Kidney glomerular epithelial cell (primary cell): ENCODE results near the gene GAPVD1.
"Not testable (repeated sequence)": the region's sequence is repeated elsewhere in the genome, so short reads cannot be mapped to it uniquely, and the experiment has no call there.

Experiments
- DNase-seq: peaks from one replicate; lab custom pipeline; 2025; lab: John Stamatoyannopoulos, UW

GAPVD1 gene

DNA sequence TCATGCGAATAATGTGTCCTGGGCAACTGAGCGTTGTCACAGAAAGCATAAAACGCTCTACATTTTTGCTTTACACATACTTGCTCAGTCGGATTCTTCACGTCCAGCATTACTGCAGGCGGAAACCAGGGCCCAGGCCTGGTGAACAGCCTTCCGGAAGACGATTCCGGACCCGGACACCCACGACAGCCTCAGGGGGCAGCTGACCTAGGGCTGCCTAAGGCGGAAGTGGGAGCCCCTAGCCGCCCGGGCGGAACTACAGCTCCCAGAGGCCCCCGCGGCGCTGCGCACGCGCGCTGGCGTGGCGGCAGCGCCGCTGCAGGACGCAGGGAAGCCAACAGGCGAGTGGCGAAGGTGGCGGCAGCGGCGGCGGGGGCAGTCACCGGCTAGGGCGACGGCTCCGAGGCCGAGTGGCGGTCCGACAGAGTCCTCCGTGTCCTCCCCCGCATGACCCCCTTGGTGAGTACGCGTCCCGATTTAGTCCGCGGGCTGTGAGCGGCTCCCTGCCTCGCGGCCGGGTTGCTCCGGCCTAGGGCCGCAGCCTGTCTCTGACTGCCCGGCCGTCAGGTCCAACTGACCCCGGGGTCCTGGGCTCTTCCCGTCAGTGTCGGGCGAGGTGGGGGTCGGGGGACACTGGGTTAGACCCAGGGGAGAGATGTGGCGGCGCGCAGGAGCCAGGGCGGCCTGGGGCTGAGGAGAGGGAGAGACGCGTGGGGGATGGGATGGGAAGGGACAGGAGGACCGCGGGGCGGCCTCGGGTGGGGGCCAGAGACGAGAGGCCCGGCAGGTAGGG, at the start of gene GAPVD1:
GAPVD1 (plus strand) TSS at position 326 of the 793 bp plus-strand sequence. CDS start 37,096 bp downstream, outside the sequence.
- peak; percentile 86 for DNase-seq

DNA sequence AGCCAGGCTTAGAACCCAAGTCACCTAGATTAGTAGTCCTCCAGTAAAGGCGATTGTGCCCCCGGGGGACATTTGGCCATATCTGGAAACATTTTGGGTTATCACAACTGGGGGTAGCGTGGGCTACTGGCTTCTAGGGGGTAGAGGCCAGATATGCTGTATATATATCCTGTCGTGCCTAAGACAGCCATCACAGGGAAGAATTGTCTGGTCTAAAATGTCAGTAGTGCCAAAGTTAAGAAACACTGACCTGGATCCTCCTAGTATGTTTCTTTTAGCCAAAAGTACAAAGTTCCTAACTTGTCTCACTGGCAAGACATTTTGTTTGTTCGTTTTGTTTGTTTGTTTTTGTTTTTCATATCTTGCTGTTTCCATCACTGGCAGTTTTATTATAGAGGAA, 47.4 kb upstream of the GAPVD1 start:
- DNase-seq = no peak

DNA sequence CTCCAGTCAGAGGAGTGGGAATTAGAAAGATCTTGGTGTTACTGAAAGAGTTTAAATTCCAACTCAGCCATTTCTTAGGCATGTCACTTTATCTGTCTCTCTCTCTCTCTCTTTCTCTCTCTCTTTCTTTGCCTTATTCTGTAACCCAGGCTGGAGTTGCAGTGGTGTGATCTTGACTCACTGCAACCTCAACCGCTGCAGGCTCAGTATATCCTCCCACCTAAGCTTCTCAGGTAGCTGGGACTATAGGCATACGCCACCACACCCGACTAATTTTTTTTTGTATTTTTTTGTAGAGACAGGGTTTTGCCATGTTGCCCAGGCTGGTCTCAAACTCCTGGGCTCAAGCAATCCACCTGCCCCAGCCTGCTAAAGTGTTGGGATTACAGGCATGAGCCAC, 43.0 kb upstream of the GAPVD1 start:
- no peak for DNase-seq

DNA sequence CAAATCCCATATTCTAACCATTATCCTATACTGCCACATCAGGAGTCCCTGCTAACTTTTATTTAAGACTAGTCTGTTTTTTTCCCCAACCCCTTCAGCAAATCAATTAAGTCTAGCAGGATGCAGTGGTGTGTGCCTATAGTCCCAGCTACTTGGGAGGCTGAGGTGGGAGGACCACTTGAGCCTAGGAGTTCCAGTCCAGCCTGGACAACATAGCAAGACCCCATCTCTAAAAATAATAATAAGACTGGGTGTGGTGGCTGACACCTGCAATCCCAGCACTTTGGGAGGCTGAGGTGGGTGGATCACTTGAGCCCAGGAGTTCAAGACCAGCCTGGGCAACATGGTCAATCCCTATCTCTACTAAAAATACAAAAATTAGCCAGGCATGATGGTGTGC, 36.8 kb upstream of the GAPVD1 start:
- not testable (repeated sequence) for DNase-seq

DNA sequence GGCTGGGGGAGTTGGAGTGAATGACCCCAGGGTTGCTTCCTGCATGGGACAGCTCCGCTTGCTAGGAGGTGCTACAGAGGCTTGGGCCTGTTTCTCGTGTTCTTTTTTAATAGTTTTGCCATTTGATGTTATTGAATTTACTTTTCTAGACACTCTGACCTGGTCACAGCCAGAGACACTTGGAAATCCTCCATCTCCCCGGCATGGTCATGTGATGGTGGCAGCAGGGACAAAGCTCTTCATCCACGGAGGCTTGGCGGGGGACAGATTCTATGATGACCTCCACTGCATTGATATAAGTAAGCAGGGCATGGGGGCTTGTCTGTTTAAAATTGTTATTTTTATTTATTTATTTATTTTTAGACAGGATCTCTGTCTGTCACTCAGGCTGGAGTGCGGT, 33.9 kb upstream of the GAPVD1 start:
- DNase-seq = no peak

- DNase-seq = peak; percentile 99
Measured at GRCh38 chr9:125233678-125234077, 27.9 kb upstream of the GAPVD1 start.

GRCh38 chr9:125234099-125234498, 27.5 kb upstream of the GAPVD1 start:
- not testable (repeated sequence) for DNase-seq

DNA sequence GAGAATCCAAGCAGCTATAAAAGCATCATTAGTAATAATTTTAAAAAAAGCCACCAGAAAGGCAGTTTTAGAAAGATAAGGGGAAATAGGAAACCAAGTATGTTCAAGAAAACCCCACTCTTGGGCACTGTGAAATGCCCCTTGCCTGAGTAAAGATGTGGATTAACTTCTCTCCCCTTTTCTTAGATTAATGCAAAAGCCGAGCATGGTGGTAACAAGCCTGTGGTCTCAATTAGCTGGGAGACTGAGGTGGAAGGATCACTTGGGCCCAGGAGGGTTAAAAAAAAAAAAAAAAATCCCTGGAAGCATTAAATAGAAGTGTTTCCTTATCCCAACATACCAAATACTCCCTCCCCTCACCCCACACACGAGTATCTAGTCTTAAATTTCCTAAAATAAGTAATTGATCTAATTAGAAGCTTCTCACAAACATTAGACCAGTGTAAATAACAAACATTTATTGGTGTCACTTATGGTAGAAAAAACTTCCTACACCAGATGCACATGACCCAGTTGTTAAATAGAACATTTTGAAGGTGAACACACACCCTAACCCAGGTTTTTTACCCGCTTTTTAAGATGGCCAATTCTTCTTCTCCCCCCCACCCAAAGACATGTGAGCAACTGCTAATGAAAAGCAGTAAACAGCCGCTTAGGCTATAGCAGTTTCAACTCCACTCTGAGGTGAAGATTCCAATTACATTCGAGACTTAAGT, 25.7 kb upstream of the GAPVD1 start:
- no peak for DNase-seq

DNA sequence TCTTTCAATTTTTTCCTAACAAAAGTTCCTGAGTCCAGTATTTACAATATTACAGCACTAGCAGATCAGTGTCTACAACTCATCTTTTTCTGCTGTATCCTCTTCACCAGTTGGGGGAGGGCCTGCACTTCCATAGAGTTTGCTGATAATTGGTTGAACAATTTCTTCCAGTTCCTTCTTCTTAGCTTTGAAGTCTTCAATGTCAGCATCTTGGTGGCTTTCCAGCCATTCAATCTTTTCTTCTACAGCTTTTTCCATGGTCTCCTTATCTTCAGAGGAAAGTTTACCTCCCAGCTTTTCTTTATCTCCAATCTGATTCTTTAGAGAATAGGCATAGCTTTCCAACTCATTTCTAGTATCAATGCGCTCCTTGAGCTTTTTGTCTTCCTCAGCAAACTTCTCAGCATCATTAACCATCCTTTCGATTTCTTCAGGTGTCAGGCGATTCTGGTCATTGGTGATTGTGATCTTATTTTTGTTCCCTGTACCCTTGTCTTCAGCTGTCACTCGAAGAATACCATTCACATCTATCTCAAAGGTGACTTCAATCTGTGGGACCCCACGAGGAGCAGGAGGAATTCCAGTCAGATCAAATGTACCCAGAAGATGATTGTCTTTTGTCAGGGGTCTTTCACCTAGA, 25.0 kb upstream of the GAPVD1 start:
- not testable (repeated sequence) for DNase-seq

GRCh38 chr9:125238127-125238914, 23.3 kb upstream of the GAPVD1 start:
- no peak for DNase-seq

- no peak for DNase-seq
Measured at GRCh38 chr9:125238915-125239446, 22.6 kb upstream of the GAPVD1 start.

DNA sequence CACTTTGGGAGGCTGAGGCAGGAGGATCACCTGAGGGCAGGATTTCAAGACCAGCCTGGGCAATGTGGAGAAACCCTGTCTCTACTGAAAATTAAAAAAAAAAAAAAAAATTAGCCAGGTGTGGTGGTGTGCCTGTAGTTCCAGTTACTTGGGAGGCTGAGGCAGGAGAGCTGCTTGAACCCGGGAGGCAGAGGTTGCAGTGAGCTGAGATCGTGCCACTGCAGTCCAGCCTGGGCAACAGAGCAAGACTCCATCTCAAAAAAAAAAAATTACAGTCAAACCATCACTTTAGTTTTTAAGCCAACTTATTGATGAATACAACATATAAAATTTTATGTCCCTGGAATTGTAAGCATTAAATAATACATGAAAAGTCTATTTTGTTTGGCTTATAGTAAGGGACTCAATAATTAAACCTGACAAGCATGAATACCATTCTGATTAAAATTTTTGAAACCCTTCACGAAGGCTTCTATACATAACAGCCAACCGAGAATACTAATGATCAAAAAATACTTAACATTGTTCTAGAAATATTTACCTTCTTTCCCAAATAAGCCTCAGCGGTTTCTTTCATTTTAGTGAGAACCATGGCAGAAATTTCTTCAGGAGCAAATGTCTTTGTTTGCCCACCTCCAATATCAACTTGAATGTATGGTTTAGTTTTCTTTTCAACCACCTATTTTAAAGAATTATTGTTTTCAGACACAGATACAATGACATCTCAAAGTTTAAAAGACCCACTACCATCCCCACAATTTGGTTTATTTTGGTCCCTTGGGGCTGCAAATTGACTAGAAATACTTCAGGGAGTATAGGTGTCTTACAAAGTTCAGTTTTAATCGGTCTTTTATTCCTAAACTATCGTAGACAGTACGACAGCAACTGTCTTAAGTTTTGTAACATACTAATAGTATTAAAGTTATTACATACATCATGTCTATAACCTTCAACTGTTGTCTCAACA, 21.7 kb upstream of the GAPVD1 start:
- DNase-seq = no peak

GRCh38 chr9:125240649-125240999, 21.0 kb upstream of the GAPVD1 start:
- no peak for DNase-seq

GRCh38 chr9:125241000-125241862, 20.4 kb upstream of the GAPVD1 start, which contains the start of gene HSPA5:
Gene HSPA5, minus strand, starts transcription at chr9:125241343. Its CDS starts 217 bp downstream, at chr9:125241126.
- peak; percentile 98 for DNase-seq

DNA sequence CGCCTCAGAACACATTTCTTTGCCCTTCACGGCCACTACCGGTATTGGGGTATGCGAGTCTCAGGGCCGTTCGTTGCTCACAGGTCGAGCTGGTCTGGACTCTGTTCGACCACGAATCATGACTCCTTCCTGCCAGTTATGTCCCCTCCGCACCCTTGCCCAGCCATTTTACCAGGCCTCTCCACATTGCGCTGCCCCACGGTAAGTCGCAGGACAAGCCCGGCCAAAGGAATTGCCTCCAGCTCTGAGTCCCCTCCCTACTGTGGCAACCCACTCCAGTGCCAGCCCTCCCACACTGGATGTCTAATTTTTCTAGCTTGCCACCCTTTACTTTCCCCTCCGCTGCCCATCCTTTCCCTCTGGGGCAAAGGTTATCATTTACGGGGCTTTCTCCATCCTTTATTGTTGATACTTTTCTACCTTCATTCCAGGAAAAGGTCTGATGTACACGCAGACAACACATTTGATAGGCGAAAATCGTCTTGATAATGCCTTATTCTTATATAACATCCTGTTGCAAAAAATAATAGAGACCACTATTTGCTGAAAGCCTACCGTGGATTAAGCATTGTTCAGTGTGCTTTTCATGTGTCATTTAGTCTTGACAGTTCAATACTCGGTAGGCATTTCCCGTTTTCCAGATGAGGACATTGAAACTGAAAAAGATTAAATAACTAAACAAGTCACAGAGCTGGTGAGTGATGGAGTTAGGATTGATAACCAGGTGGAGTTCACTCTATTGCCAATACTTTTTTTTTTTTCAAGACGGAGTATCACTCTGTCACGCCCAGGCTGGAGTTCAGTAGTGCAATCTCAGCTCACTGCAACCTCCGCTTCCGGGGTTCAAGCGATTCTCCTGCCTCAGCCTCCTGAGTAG, 19.5 kb upstream of the GAPVD1 start:
- DNase-seq = no peak

GRCh38 chr9:125243792-125244260, 17.8 kb upstream of the GAPVD1 start:
- no peak for DNase-seq

DNA sequence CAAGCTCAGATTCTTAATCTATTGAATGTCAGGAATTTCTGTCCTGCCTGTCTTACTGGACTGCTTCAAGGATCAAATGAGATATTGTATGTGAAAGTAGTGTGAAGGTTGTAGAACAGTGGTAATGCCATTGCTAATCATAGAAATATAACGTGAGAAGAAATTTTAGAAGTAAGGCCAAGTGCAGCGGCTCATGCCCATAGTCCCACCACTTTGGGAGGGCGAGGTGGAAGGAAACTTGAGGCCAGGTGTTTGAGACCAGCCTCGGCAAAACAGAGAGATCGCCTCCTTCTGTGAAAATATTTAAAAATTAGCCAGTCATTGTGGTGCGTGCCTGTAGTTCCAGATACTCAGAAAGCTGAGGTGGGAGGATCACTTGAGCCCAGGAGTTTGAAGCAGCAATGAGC, 15.4 kb upstream of the GAPVD1 start:
- no peak for DNase-seq

- no peak for DNase-seq
Measured at GRCh38 chr9:125254231-125254630, 7.4 kb upstream of the GAPVD1 start.
